ENCODE data around the gene PRICKLE2.

PRICKLE2 gene

DNA sequence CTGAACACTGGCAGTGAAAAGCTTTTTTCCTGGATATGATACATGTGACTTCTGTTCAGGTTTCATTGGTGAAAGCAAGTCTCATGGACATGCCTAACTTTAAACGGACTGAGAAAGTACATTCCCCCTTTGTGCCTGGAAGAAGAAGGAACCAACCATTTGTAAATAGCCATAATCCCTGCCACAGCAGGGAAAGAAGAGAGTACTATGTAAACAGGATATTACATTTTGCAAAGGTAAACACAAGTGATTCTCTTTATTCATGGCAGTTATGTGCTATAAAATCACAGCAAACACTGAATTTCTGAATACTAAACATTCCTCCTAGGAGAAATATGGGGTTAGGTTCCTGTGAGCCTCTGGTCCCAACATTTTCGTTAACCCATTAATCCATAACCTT lies 46.8 kb downstream of the PRICKLE2 start:
- H3K9me3 ChIP-seq (ENCODE audit: low read length): no peaks in the 10 kb centered on the region
- H3K4me2 ChIP-seq (ENCODE audit: low read length): no peak overlapping the region
- no peak overlapping the region for H3K9ac ChIP-seq (ENCODE audit: low read length)
- H3K36me3 ChIP-seq (ENCODE audit: insufficient read depth, low read length): no peaks in the 10 kb centered on the region
- no peak for TF ChIP-seq EZH2 (IDR thresholded peaks at IDR 0.05; ENCODE audit: borderline replicate concordance, low read length)
- TF ChIP-seq, protein P1, sequence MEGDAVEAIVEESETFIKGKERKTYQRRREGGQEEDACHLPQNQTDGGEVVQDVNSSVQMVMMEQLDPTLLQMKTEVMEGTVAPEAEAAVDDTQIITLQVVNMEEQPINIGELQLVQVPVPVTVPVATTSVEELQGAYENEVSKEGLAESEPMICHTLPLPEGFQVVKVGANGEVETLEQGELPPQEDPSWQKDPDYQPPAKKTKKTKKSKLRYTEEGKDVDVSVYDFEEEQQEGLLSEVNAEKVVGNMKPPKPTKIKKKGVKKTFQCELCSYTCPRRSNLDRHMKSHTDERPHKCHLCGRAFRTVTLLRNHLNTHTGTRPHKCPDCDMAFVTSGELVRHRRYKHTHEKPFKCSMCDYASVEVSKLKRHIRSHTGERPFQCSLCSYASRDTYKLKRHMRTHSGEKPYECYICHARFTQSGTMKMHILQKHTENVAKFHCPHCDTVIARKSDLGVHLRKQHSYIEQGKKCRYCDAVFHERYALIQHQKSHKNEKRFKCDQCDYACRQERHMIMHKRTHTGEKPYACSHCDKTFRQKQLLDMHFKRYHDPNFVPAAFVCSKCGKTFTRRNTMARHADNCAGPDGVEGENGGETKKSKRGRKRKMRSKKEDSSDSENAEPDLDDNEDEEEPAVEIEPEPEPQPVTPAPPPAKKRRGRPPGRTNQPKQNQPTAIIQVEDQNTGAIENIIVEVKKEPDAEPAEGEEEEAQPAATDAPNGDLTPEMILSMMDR (IDR thresholded peaks at IDR 0.05; ENCODE audit: low read length): no peak
- H3K27ac ChIP-seq (ENCODE audit: low read depth, low read length, poor library complexity, severe bottlenecking): no peak overlapping the region
- H3K9me2 ChIP-seq (ENCODE audit: low read depth, low read length): no peaks in the 10 kb centered on the region
- H3K79me2 ChIP-seq (ENCODE audit: insufficient read depth, low read length): no peaks in the 10 kb centered on the region
- no peaks in the 10 kb centered on the region for H3K27me3 ChIP-seq (ENCODE audit: insufficient read depth, low read length)
- H3K4me1 ChIP-seq (ENCODE audit: insufficient read depth, low read length, severe bottlenecking): no peaks in the 10 kb centered on the region
- no peak overlapping the region for H3K4me3 ChIP-seq (ENCODE audit: low read depth, low read length, poor library complexity, severe bottlenecking)
- no peaks in the 10 kb centered on the region for H3F3A ChIP-seq (ENCODE audit: insufficient read depth, low read length)
- no peak overlapping the region for H2AFZ ChIP-seq (ENCODE audit: low read length)
- no peaks in the 10 kb centered on the region for H4K20me1 ChIP-seq (ENCODE audit: insufficient read depth, low read length)

DNA sequence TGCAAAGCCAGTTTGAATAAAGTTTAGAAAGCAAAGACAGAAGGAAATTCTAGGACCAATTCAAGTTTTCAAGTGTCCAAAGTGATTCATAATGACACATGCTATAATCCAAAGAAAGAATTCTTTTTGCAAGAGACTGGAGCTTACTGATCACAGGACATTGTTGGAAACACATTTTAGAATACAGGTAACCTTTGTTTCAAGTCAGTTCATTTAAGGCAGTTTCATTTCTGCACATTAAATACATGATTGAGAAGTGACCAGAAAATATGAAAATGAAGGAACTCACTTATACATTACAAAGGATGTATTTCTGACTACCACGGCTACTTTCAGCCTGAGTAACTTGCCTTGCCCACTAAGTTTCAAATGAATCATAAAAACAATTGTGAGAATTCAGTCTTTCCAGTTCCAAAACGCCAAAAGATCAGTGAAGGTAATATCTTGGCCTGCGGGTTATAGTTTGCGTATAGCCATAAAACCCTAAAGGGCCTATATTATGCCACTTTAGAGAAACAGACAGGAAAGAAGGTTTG lies 48.7 kb downstream of the PRICKLE2 start:
- H3K4me1 ChIP-seq (ENCODE audit: insufficient read depth, low read length, severe bottlenecking): no peaks in the 10 kb centered on the region
- no peak overlapping the region for H2AFZ ChIP-seq (ENCODE audit: low read length)
- H3F3A ChIP-seq (ENCODE audit: insufficient read depth, low read length): no peaks in the 10 kb centered on the region
- no peaks in the 10 kb centered on the region for H3K9me2 ChIP-seq (ENCODE audit: low read depth, low read length)
- no peak overlapping the region for H3K4me3 ChIP-seq (ENCODE audit: low read depth, low read length, poor library complexity, severe bottlenecking)
- no peak overlapping the region for H3K27ac ChIP-seq (ENCODE audit: low read depth, low read length, poor library complexity, severe bottlenecking)
- no peak overlapping the region for H3K4me2 ChIP-seq (ENCODE audit: low read length)
- no peak overlapping the region for H3K9ac ChIP-seq (ENCODE audit: low read length)
- H4K20me1 ChIP-seq (ENCODE audit: insufficient read depth, low read length): no peaks in the 10 kb centered on the region
- no peaks in the 10 kb centered on the region for H3K9me3 ChIP-seq (ENCODE audit: low read length)
- no peaks in the 10 kb centered on the region for H3K79me2 ChIP-seq (ENCODE audit: insufficient read depth, low read length)
- H3K36me3 ChIP-seq (ENCODE audit: insufficient read depth, low read length): no peaks in the 10 kb centered on the region
- no peak for TF ChIP-seq EZH2 (IDR thresholded peaks at IDR 0.05; ENCODE audit: borderline replicate concordance, low read length)
- TF ChIP-seq, protein P1 (IDR thresholded peaks at IDR 0.05; ENCODE audit: low read length): no peak
- no peaks in the 10 kb centered on the region for H3K27me3 ChIP-seq (ENCODE audit: insufficient read depth, low read length)

DNA sequence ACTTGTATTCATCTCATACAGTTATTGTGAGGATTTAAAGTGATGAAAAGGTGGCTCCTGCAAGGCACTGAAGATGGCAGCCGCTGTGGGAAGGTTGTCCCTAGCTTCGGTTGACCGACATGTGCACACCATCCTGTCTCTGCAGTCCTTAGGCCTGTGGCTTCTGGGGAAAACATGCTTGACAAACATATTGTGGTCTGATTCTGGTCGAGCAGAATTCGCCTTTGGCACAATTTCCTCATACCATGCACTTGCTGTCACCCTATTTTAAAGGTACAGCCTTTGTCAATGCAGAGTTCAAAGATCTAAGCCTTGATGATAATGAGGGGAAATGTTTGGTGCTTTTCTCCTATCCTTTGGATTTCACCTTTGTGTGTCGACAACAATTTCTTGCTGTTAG lies 50.9 kb downstream of the PRICKLE2 start:
- no peak overlapping the region for H3K9ac ChIP-seq (ENCODE audit: low read length)
- H3K27ac ChIP-seq (ENCODE audit: low read depth, low read length, poor library complexity, severe bottlenecking): no peak overlapping the region
- H3K4me3 ChIP-seq (ENCODE audit: low read depth, low read length, poor library complexity, severe bottlenecking): no peak overlapping the region
- no peaks in the 10 kb centered on the region for H3K9me3 ChIP-seq (ENCODE audit: low read length)
- no peaks in the 10 kb centered on the region for H3K36me3 ChIP-seq (ENCODE audit: insufficient read depth, low read length)
- no peak overlapping the region for H3K4me2 ChIP-seq (ENCODE audit: low read length)
- no peaks in the 10 kb centered on the region for H3K9me2 ChIP-seq (ENCODE audit: low read depth, low read length)
- H4K20me1 ChIP-seq (ENCODE audit: insufficient read depth, low read length): no peaks in the 10 kb centered on the region
- TF ChIP-seq, protein P1 (IDR thresholded peaks at IDR 0.05; ENCODE audit: low read length): no peak
- no peak for TF ChIP-seq EZH2 (IDR thresholded peaks at IDR 0.05; ENCODE audit: borderline replicate concordance, low read length)
- no peaks in the 10 kb centered on the region for H3F3A ChIP-seq (ENCODE audit: insufficient read depth, low read length)
- no peaks in the 10 kb centered on the region for H3K79me2 ChIP-seq (ENCODE audit: insufficient read depth, low read length)
- H3K27me3 ChIP-seq (ENCODE audit: insufficient read depth, low read length): no peaks in the 10 kb centered on the region
- no peak overlapping the region for H2AFZ ChIP-seq (ENCODE audit: low read length)
- H3K4me1 ChIP-seq (ENCODE audit: insufficient read depth, low read length, severe bottlenecking): no peaks in the 10 kb centered on the region
